Right ventricle myocardium superior (tissue), 1 donor: Measurements from ENCODE around the gene UBA7. TPM values are rescaled to one million over a fixed set of nuclear protein-coding genes. Genes with fewer than 3 reads are reported as not detected.
A peak's percentile ranks its signal among the peaks of the same experiment; 100 is the strongest.
"Not testable (repeated sequence)": the region's sequence is repeated elsewhere in the genome, so short reads cannot be mapped to it uniquely, and the experiment has no call there.

Experiments used
- ATAC-seq: fragments of 200-7000 bp; cut with Tn5 transposase; one replicate; pipeline ENCODE4 v1.9.1; 2020; ENCODE audit warnings: mild to moderate bottlenecking; ENCODE audit not compliant: poor library complexity
- DNase-seq: peaks from one replicate; pipeline ENCODE4 v3.0.0-alpha.2; 2020
- intact Hi-C: fragments of 100-400 bp; cut with DNase I; formaldehyde crosslinking; loops from one replicate; pipeline ENCODE4 v1.11.2; 2022
- total RNA-seq: library from RNA; stranded (reverse); fragmentation: NEBNext Ultra II Directional; extraction: Animal tissue kit (Norgen Biotek cat#: 25700); gene quantifications from one replicate; pipeline ENCODE4 v1.2.1, GENCODE V29; 2021
- donor health status: DM: no; HTN: yes; CAD: no; lungs with severe emphysema.

Gene UBA7
- total RNA-seq, 1 donor from 2014 or later = 19.7 TPM

GRCh38 chr3:49788056-49788455 lies 25.7 kb downstream of the UBA7 start:
- ATAC-seq (no peak), DNase-seq (no peak)
- intact Hi-C loops = no loop called here

- DNase-seq = no peak
- intact Hi-C loops = no loop called here
Measured at GRCh38 chr3:49787536-49787935, 26.2 kb downstream of the UBA7 start.

DNA sequence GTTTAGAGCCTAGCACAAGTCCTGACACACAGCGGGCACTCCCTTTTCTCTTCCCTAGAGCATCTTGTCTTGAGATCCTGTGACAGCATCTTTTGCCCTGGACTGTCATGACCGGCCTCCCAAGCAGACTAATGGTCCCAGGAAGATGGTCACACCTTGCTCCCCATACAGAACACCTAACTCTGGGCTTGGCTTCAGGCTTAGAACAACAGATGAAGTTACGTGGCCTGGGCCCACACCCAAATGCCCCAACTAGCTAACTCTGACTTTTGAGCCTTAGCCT lies 26.6 kb downstream of the UBA7 start:
- DNase-seq (no peak), ATAC-seq (no peak)
- intact Hi-C loops = no loop called here

More at GRCh38 chr3:49787536-49787935, 26.2 kb downstream of the UBA7 start:
- ATAC-seq = no peak

DNA sequence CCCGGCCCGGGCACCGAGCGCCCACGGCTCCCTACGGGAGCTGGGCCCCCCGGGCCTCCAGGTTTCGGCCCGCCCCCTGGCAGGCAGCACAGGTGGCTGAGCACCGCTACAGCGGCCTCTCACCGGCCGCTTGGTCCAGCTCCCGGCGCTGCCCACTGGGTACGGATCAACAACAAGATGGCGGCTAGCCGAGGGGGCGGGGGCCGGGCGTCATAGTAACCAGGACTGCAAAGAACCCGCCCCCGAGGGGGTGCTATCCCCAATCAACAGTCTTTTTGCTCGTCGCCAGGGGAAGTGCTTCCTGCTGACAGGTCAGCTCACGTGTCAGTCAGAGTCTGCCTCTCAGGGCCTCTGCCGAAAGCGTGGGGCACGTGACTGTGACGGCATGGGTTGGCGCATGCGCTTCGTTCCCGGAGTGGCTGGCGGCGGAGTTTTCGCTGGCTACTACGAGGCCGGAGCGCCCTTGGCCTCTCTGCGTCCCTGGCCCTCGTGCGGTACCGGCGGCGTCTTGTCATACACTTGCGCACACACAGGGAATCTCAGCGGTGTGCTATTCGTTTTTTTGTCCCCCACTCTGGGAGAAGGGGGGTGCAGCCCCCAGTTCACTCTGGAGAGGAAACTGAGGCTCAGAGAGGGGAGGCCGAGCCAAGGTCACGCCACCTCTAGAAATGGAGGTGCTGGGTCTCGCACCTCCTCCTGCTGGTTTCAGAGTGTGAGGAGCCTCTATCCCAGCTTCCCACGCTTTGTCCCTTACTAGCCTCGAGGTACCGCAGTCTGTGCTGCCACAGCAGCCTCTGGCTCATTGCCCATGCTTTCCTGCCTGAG lies 27.2 kb downstream of the UBA7 start, which contains the start of gene IP6K1:
IP6K1 (minus strand) TSS at position 186 of the 825 bp plus-strand sequence. CDS start 38,502 bp downstream, outside the sequence.
- DNase-seq (peak; percentile 100), ATAC-seq (peak; percentile 99)
- intact Hi-C loops = no loop called here

DNA sequence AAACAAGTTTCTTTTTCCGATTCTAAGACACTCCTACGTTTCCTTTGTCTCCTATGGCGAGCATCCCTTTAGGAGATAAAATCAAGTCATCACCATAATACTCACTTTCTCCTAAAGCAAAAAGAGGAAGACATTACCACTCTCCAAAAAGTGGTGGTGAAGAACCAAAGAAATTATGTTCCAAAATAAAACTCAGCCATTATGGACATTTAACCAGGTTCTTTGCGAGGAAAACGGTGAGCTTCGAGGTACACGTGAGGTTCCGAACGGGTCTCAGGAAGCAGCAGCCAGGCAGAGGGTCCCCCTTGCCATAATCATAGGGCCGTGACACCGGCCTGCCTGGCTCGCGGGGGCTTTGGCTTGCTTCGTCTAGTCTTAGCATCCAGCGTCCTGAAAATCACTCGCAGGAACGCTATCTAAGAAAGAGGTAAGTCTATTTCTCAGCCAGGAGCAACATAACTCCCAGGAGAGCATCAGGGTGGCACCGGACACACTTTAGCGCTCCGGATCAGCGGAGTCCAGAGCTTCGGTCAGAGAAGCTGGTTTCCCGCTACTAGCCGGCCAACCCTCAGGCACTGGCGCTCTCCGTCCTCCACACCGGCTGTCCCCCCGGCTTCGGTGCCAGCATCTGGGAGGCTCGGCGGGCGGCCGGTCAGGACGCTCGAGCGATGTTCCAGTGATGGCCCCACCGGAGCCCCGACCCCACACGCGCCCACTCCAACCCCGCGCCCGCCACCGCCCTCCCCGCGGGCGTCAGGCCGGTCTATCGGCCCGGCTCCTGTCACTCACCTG lies 28.0 kb downstream of the UBA7 start:
- DNase-seq (peak; percentile 52), ATAC-seq (peak; percentile 54)
- intact Hi-C loops = no loop called here

- DNase-seq, ATAC-seq, intact Hi-C loops: not testable (repeated sequence)
Measured at GRCh38 chr3:49782277-49782676, 31.5 kb downstream of the UBA7 start.

GRCh38 chr3:49781415-49782199 lies 32.1 kb downstream of the UBA7 start:
- ATAC-seq = no peak
- intact Hi-C loops = no loop called here
- DNase-seq = no peak

GRCh38 chr3:49780975-49781365 lies 32.8 kb downstream of the UBA7 start:
- ATAC-seq, DNase-seq, intact Hi-C loops: not testable (repeated sequence)

GRCh38 chr3:49780080-49780974 lies 33.4 kb downstream of the UBA7 start:
- ATAC-seq (no peak), DNase-seq (no peak)
- intact Hi-C loops = no loop called here

- intact Hi-C loops = no loop called here
- DNase-seq (no peak), ATAC-seq (no peak)
Measured at GRCh38 chr3:49779358-49780079, 34.2 kb downstream of the UBA7 start.

DNA sequence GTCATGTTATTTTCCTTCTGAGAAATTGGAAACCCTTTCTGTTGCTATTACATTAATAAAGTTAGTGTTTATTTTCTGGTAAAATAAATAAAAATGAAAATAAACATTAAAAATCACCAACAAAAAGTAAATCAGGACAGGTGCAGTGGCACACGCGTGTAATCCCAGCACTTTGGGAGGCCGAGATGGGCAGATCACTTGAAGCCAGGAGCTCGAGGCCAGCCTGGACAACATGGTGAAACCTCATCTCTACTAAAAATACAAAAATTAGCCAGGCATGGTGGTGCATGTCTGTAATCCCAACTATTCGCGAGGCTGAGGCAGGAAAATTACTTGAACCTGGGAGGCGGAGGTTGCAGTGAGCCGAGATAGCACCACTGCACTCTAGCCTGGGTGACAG lies 37.7 kb downstream of the UBA7 start:
- DNase-seq, ATAC-seq, intact Hi-C loops: not testable (repeated sequence)

- ATAC-seq (peak; percentile 45), DNase-seq (no peak)
- intact Hi-C loops = no loop called here
Measured at GRCh38 chr3:49775538-49775937, 38.2 kb downstream of the UBA7 start.

- ATAC-seq (no peak), DNase-seq (no peak)
- intact Hi-C loops = no loop called here
Measured at GRCh38 chr3:49772703-49773102, 41.0 kb downstream of the UBA7 start.

GRCh38 chr3:49771340-49771938 lies 42.3 kb downstream of the UBA7 start:
- ATAC-seq (no peak), DNase-seq (no peak)
- intact Hi-C loops = no loop called here

DNA sequence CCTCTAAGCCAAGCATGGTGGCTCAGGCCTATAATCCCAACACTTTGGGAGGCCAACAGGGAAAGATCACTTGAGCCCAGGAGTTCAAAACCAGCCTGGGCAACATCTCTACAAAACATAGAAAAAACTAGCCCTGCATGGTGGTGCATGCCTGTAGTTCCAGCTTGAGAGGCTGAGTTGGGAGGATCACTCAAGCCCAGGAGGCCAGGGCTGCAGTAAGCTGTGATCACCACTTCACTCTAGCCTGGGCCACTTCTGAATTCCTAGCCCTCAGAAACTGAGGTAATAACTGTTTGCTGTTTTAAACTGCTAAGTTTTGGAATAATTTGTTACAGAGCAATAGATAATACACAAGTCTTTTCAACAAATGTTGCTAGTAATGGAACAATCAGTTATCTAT lies 43.8 kb downstream of the UBA7 start:
- intact Hi-C loops = no loop called here
- no peak for ATAC-seq
- no peak for DNase-seq

GRCh38 chr3:49769286-49769915 lies 44.4 kb downstream of the UBA7 start:
- intact Hi-C loops = no loop called here
- ATAC-seq (no peak), DNase-seq (no peak)

- ATAC-seq (no peak), DNase-seq (no peak)
- intact Hi-C loops = no loop called here
Measured at GRCh38 chr3:49763981-49764380, 49.8 kb downstream of the UBA7 start.
